K562 (cell line): Measurements from ENCODE around the gene SMARCB1.

Experiments used
- ESRRA ChIP-seq: fragments of 450-650 bp; IDR thresholded peaks from 2 replicates; pipeline ENCODE4 v1.6.1; 2014; ENCODE audit warnings: low read depth, mild to moderate bottlenecking, moderate library complexity, borderline replicate concordance
- MTA3 ChIP-seq: fragments of 450-650 bp; formaldehyde crosslinking; IDR thresholded peaks from 2 replicates; pipeline ENCODE4 v1.6.1; 2017; ENCODE audit warnings: mild to moderate bottlenecking, borderline replicate concordance
- SRSF7 ChIP-seq: fragments of 200-400 bp; formaldehyde crosslinking; optimal IDR thresholded peaks from 2 replicates; pipeline ENCODE3; 2017; ENCODE audit warnings: mild to moderate bottlenecking, low read depth, low read length
- U2AF1 ChIP-seq: fragments of 200-400 bp; formaldehyde crosslinking; optimal IDR thresholded peaks from 2 replicates; pipeline ENCODE3; 2017; ENCODE audit warnings: mild to moderate bottlenecking, low read depth, low read length, moderate library complexity
- ZNF644 ChIP-seq: fragments of 200-800 bp; sonication (Bioruptor generic); IDR thresholded peaks from 2 replicates; pipeline ENCODE4 v1.6.1; 2016; ENCODE audit warnings: low read depth, missing genetic modification characterization, missing compliant biosample characterization
- TF ChIP-seq, protein P1 (sequence below): fragments of 200-800 bp; sonication (Bioruptor generic); IDR thresholded peaks from 2 replicates; pipeline ENCODE4 v1.6.1; 2016; ENCODE audit warnings: missing genetic modification characterization, missing compliant biosample characterization
- TF ChIP-seq, protein P2 (sequence below): sonication (generic); formaldehyde crosslinking; IDR thresholded peaks from 2 replicates; pipeline ENCODE4 v1.8.0; 2023; ENCODE audit warnings: mild to moderate bottlenecking, missing genetic modification reagents
- TF ChIP-seq, protein P3 (sequence below), 3 experiments: IDR thresholded peaks in 2 of 3; conservative IDR thresholded peaks in 1 of 3; 2 replicates each; pipeline ENCODE4 v1.5.1; 2011 to 2012; ENCODE audit warnings: low read length in 3 of 3, mild to moderate bottlenecking in 3 of 3, control low read depth in 2 of 3, improper control_type of control experiment in 1 of 3, inconsistent platforms in 1 of 3, low read depth in 1 of 3, mixed read lengths in 1 of 3, moderate library complexity in 1 of 3; ENCODE audit not compliant: insufficient read depth in 2 of 3

DNA sequence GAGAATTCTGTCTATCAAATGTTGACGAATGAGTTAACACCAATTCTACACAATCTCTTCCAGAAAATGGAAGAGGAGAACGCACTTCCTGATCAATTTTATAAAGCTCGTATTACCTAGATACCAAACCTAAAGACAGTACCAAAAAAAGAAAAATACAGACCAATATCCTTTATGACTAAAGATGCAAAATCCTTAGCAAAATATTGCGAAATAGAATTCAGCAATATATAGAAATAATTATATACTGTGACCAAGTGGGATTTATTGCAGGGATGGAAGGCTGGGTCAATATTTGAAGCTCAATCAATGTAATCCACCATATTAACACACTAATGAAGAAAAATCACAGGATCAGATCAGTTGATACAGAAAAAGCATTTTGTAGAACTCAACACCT lies 25.6 kb downstream of the SMARCB1 start:
- TF ChIP-seq SRSF7 (no peak), U2AF1 (no peak), ZNF644 (no peak), ESRRA (no peak), MTA3 (no peak)
- TF ChIP-seq, protein P1, sequence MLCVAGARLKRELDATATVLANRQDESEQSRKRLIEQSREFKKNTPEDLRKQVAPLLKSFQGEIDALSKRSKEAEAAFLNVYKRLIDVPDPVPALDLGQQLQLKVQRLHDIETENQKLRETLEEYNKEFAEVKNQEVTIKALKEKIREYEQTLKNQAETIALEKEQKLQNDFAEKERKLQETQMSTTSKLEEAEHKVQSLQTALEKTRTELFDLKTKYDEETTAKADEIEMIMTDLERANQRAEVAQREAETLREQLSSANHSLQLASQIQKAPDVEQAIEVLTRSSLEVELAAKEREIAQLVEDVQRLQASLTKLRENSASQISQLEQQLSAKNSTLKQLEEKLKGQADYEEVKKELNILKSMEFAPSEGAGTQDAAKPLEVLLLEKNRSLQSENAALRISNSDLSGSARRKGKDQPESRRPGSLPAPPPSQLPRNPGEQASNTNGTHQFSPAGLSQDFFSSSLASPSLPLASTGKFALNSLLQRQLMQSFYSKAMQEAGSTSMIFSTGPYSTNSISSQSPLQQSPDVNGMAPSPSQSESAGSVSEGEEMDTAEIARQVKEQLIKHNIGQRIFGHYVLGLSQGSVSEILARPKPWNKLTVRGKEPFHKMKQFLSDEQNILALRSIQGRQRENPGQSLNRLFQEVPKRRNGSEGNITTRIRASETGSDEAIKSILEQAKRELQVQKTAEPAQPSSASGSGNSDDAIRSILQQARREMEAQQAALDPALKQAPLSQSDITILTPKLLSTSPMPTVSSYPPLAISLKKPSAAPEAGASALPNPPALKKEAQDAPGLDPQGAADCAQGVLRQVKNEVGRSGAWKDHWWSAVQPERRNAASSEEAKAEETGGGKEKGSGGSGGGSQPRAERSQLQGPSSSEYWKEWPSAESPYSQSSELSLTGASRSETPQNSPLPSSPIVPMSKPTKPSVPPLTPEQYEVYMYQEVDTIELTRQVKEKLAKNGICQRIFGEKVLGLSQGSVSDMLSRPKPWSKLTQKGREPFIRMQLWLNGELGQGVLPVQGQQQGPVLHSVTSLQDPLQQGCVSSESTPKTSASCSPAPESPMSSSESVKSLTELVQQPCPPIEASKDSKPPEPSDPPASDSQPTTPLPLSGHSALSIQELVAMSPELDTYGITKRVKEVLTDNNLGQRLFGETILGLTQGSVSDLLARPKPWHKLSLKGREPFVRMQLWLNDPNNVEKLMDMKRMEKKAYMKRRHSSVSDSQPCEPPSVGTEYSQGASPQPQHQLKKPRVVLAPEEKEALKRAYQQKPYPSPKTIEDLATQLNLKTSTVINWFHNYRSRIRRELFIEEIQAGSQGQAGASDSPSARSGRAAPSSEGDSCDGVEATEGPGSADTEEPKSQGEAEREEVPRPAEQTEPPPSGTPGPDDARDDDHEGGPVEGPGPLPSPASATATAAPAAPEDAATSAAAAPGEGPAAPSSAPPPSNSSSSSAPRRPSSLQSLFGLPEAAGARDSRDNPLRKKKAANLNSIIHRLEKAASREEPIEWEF (CRISPR knock-in tag) = no peak
- TF ChIP-seq, protein P2, sequence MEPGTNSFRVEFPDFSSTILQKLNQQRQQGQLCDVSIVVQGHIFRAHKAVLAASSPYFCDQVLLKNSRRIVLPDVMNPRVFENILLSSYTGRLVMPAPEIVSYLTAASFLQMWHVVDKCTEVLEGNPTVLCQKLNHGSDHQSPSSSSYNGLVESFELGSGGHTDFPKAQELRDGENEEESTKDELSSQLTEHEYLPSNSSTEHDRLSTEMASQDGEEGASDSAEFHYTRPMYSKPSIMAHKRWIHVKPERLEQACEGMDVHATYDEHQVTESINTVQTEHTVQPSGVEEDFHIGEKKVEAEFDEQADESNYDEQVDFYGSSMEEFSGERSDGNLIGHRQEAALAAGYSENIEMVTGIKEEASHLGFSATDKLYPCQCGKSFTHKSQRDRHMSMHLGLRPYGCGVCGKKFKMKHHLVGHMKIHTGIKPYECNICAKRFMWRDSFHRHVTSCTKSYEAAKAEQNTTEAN (CRISPR knock-in tag) = no peak
- TF ChIP-seq, protein P3, sequence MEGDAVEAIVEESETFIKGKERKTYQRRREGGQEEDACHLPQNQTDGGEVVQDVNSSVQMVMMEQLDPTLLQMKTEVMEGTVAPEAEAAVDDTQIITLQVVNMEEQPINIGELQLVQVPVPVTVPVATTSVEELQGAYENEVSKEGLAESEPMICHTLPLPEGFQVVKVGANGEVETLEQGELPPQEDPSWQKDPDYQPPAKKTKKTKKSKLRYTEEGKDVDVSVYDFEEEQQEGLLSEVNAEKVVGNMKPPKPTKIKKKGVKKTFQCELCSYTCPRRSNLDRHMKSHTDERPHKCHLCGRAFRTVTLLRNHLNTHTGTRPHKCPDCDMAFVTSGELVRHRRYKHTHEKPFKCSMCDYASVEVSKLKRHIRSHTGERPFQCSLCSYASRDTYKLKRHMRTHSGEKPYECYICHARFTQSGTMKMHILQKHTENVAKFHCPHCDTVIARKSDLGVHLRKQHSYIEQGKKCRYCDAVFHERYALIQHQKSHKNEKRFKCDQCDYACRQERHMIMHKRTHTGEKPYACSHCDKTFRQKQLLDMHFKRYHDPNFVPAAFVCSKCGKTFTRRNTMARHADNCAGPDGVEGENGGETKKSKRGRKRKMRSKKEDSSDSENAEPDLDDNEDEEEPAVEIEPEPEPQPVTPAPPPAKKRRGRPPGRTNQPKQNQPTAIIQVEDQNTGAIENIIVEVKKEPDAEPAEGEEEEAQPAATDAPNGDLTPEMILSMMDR (IDR thresholded peaks at IDR 0.05 in 2 of 3, conservative IDR thresholded peaks at IDR 0.05 in 1 of 3; ENCODE audit: insufficient read depth in 2 of 3, low read depth in 1 of 3, low read length in 3 of 3) = no peak
